Lower lobe of right lung (tissue), 2 donors: Measurements from ENCODE around the gene BBS12. TPM values are rescaled to one million over a fixed set of nuclear protein-coding genes. Genes with fewer than 3 reads are reported as not detected.

Source experiments
- ATAC-seq, 2 donors: fragments of 200-7000 bp; cut with Tn5 transposase; one replicate each; pipeline ENCODE4 v1.9.1; 2020 to 2022; ENCODE audit warnings: mild to moderate bottlenecking in 2 of 2, moderate library complexity in 2 of 2
- DNase-seq: peaks from one replicate; pipeline ENCODE4 v3.0.0-alpha.2; 2020
- H3K27ac ChIP-seq: fragments of 200-600 bp; one replicate; pipeline ENCODE4 v1.8.0; 2022
- H3K27me3 ChIP-seq: fragments of 200-600 bp; one replicate; pipeline ENCODE4 v1.8.0; 2022; ENCODE audit warnings: low read depth
- H3K36me3 ChIP-seq: fragments of 200-600 bp; one replicate; pipeline ENCODE4 v1.8.0; 2022; ENCODE audit warnings: mild to moderate bottlenecking
- H3K4me1 ChIP-seq: fragments of 200-600 bp; one replicate; pipeline ENCODE4 v1.8.0; 2022
- H3K4me3 ChIP-seq: fragments of 200-600 bp; one replicate; pipeline ENCODE4 v1.8.0; 2022; ENCODE audit warnings: mild to moderate bottlenecking
- H3K9me3 ChIP-seq: fragments of 200-600 bp; one replicate; pipeline ENCODE4 v1.8.0; 2022
- intact Hi-C: fragments of 100-400 bp; cut with DNase I; formaldehyde crosslinking; loops from one replicate; pipeline ENCODE4 v1.11.0; 2022
- total RNA-seq: library from RNA; stranded (reverse); fragmentation: NEBNext Ultra II Directional; extraction: Animal tissue kit (Norgen Biotek cat#: 25700); gene quantifications from one replicate; pipeline ENCODE4 v1.2.1, GENCODE V29; 2021
- TF ChIP-seq, protein P1 (sequence below): fragments of 200-600 bp; IDR thresholded peaks from one replicate; pipeline ENCODE4 v1.8.0; 2022; ENCODE audit warnings: antibody characterized with exemption, mild to moderate bottlenecking
- donor health status: DM: no; HTN: yes; CAD: no; lungs with severe emphysema.

The BBS12 gene
- total RNA-seq, 1 donor from 2014 or later: 3.9 TPM

DNA sequence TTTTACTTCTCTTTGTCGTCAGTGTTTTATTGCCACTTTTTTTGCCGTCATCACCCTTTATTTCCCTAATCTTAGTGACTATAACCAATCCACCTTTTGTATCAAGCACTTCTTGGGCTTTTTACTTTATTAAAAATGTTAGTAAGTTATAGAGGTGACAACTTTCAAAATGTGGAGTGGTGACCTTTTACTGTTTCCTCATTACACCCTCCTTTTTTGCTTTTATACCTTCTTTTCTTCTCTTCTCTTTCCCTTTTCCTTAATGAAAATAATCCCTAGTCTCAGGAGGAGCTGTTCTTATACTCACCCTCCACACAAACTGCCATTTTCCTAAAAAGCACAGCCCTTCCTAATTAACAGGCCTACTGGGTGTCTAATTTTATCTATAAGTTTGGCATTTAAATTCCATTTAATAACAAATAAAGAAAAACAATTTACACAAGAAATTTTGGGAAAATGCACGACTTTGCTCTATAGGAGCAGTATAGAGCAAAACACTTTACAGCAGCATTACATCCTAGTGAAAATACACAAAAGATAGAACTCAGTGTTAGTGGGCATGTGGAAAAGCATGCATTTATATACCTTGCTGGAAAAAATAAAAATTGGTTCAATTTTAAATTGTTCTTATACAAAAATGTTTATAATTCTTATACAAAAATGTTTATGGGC is 27.3 kb downstream of the BBS12 start:
- Histone ChIP-seq H3K27me3 (no peaks in the 10 kb centered on the region), H3K36me3 (no peaks in the 10 kb centered on the region), H3K4me1 (peaks cover 6% of the 10 kb centered on the region), H3K9me3 (no peaks in the 10 kb centered on the region), H3K4me3 (no peak overlapping the region), H3K27ac (no peak overlapping the region)
- ATAC-seq: no peak
- intact Hi-C loops: no loop called here
- TF ChIP-seq, protein P1, sequence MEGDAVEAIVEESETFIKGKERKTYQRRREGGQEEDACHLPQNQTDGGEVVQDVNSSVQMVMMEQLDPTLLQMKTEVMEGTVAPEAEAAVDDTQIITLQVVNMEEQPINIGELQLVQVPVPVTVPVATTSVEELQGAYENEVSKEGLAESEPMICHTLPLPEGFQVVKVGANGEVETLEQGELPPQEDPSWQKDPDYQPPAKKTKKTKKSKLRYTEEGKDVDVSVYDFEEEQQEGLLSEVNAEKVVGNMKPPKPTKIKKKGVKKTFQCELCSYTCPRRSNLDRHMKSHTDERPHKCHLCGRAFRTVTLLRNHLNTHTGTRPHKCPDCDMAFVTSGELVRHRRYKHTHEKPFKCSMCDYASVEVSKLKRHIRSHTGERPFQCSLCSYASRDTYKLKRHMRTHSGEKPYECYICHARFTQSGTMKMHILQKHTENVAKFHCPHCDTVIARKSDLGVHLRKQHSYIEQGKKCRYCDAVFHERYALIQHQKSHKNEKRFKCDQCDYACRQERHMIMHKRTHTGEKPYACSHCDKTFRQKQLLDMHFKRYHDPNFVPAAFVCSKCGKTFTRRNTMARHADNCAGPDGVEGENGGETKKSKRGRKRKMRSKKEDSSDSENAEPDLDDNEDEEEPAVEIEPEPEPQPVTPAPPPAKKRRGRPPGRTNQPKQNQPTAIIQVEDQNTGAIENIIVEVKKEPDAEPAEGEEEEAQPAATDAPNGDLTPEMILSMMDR: no peak
- no peak for DNase-seq

DNA sequence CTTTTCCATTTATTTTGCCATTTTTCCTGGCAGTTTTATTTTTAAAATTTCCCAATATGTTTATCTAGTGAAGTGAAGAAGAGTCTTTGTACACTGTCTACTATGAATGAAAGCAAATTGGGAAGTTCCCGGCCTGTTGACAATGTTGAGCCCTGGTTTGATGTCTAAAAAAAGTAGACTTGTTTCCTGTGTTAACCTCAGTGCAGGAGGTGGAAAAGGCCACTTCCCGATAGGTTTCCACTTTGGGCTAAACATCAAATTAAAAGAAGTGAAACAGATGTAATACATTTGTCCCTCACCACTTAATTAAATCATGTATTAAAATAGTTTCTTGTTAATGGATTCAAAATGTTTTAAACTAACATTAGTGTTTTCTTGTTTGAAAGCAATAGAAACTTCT is 30.0 kb downstream of the BBS12 start:
- Histone ChIP-seq H3K27me3 (no peaks in the 10 kb centered on the region), H3K9me3 (no peaks in the 10 kb centered on the region), H3K4me3 (no peak overlapping the region), H3K4me1 (peaks cover 6% of the 10 kb centered on the region), H3K36me3 (no peaks in the 10 kb centered on the region), H3K27ac (no peak overlapping the region)
- no peak for ATAC-seq
- TF ChIP-seq, protein P1: no peak
- DNase-seq: no peak
- intact Hi-C loops: no loop called here

DNA sequence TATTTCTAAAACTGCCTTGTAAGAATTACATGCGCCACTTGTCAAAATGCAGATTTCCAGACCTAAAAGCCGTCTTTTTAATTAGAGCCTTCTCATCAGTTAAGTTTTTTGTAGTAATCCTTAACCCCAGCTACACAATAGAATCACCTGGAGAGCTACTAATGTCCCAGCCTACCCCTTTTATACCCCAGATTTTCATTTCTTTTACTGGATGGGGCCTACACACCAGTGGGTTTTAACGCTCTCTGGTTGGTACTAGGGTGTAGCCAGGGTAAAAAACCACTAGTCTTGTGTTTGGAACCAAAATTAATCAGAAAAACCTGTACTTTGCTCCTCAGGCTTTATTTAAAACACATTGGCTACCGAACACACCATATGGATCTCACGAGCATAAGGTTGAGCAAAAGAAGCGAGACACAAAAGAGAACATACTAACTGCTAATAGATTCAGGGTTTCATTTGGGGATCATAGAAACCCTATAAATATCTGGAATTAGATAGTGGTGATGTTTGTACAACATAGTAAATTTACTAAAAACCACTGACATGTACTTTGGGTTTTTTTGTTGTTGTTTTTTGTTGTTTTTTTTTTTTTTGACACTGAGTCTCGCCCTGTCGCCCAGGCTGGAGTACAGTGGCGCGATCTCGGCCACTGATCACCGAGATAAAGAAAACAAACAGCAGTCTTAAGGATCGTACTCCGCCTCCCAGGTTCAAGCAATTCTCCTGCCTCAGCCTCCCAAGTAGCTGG is 30.6 kb downstream of the BBS12 start:
- Histone ChIP-seq H3K9me3 (no peaks in the 10 kb centered on the region), H3K4me3 (no peak overlapping the region), H3K4me1 (peaks cover 6% of the 10 kb centered on the region), H3K36me3 (no peaks in the 10 kb centered on the region), H3K27ac (no peak overlapping the region), H3K27me3 (no peaks in the 10 kb centered on the region)
- no peak for ATAC-seq
- intact Hi-C loops: no loop called here
- DNase-seq: no peak
- TF ChIP-seq, protein P1: no peak

DNA sequence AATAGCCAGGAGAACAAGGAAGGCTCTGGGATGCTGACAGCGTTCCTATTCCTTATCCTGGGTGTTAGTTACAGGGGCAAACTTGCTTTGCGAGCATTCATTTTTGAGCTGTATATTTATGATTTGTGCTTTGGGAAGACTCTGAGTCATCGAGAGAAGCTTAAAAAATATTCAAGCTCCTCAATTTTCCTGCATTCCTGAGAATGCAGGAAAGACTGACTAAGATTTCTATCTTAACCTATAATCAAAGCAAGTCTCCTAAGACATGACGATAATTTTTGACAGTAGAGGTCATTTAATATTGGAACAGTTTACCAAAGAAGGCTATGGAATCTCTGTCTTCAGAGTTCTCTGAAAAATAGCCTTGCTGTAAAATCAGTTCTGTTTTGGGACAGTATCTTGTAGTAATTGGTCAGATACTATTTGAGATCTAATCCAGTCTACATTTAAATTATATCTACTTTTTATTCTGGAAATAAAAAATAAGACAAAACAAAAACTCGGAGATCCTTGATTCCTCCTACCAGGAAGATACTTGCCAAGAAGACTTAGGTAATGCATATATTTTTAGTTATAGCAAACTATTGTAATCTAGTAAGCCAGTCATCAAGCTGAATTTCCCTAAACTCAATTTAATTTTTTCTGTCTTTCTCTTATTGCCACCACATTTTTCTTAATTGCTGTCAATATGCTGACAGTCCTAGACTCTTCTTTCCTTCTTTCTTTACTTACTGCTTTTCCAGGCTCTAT is 31.7 kb downstream of the BBS12 start:
- H3K36me3 ChIP-seq: no peaks in the 10 kb centered on the region
- DNase-seq: no peak
- H3K27ac ChIP-seq: no peak overlapping the region
- H3K9me3 ChIP-seq: no peaks in the 10 kb centered on the region
- no peaks in the 10 kb centered on the region for H3K27me3 ChIP-seq
- no peak overlapping the region for H3K4me3 ChIP-seq
- TF ChIP-seq, protein P1: no peak
- ATAC-seq: no peak
- intact Hi-C loops: no loop called here
- peaks cover 6% of the 10 kb centered on the region for H3K4me1 ChIP-seq

DNA sequence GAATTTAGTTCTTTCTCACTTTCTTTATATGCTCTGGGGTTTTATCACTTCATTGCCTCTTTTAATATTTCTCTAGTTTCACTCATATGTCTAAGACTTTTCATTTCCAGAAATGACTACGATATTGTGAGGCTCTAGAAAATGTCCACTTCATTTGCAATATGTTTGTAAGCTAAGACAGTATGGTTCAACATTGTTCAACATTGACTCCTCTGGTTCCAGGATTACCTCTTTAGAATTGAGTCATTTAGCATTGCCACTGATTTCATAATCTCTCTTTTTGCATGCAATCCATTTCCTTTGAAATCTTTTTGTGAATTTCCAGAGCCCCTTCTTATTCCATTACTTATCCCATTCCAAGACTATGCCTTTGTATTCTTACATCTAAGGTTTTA is 32.3 kb downstream of the BBS12 start:
- intact Hi-C loops: no loop called here
- ATAC-seq: no peak
- H3K27ac ChIP-seq: no peak overlapping the region

More for the DNA sequence above, 32.3 kb downstream of the BBS12 start:
- Histone ChIP-seq H3K4me3 (no peak overlapping the region), H3K9me3 (no peaks in the 10 kb centered on the region), H3K4me1 (peaks cover 6% of the 10 kb centered on the region), H3K27me3 (no peaks in the 10 kb centered on the region), H3K36me3 (no peaks in the 10 kb centered on the region)
- DNase-seq: no peak
- TF ChIP-seq, protein P1: no peak
